Measurements from ENCODE around the gene PHF2. TPM values are rescaled to one million over a fixed set of nuclear protein-coding genes. Genes with fewer than 3 reads are reported as not detected.
"Not testable (repeated sequence)": the region's sequence is repeated elsewhere in the genome, so short reads cannot be mapped to it uniquely, and the experiment has no call there.

Gene PHF2
- total RNA-seq, 1 donor from 2014 or later, result 32.0 TPM

DNA sequence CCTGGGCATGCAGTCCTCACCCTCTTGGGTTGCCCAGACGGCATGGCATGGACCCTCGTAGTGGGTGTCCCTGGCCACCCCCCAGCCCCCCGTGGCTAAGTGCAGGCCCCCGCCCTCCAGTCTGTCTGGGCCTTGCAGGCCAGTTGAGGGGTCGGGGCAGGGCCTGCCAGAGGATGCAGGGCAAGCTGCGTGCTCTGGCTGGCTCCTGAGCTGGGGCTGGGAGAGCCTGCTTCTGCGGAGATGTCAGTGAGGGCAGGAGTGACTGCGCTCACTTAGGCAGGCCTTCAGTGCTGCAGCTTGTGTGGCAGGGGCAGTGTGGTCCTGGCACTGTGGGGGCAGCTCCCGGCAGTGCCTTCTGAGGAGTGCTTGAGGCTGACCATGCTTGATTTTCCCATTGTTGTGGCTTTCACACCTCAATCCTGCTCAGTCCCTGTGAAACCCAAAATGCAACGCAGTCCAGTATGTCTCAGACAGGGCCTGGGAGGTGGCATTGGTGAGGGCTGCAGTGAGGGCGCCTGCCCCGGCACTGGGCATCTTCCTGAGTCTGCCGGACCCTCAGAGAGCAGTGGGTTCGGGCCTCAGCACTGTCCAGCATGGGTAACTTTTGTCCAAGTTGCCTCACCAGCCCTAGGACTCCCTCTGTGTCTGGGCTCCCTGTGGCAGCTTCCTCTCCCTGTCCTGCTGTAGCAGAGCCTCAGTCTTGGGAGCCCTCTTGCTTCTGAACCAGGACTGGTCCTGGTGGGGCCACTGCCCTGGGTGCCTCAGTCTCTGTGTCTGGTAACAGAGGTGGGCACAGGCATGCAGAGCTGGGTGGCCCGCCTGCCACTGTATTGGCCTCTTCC is 93.0 kb downstream of the PHF2 start:
- intact Hi-C loops (cut with micrococcal nuclease), result no loop called here
- ATAC-seq, result no peak

DNA sequence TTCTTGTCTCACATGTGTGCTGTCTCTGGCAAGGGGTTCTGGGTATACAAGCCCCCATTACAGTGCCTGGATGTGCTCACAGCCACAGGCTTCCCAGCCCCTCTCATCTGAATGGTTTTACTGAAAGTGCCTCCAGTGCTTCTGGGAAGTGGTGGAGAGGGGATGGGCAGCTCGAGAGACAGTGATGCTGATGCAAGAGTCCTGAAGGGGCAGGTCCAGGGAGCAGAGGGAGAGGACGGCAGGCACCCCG is 93.5 kb downstream of the PHF2 start:
- ATAC-seq (no peak), DNase-seq (no peak)

More for the DNA sequence above, 93.0 kb downstream of the PHF2 start:
- peak; percentile 23 for DNase-seq

DNA sequence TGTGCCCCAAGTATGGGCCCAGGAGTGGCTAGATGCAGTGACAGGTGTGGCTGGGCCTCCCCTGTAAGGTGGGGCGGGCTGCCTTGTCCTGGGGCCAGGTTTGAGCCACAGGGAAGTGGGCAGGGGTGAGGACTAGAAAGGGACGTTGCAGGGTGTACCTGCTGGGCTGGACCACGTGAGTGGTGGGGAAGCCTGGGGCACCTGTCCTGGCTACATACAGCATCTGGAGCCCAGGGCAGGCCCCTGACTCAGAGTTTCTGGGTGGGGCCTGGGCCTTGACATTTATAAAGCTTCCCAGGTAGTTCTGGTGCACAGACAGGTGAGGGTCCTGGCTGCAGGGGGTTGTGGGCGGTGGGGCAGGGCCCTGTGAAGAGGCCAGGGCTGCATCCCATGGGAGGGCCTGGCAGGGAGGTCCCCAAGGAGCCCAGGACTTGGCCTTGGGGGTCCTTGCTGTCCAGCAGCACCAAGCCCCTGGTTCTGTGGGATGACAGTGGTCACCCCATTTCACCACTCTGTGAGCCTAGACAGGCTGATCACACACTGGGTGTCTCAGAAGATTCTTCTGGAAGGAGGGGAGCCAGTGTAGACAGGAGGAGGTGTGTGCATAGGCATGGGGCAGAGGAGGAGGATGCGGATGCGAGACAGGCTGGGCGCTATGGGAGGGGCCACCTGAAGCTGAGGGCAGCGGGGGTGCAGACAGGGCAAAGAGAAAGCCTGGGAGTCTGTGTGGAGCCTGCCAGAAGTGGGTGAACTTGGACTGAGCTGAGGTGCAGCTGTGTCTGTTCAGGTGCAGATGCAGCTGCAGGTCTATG is 94.0 kb downstream of the PHF2 start:
- no peak for ATAC-seq
- DNase-seq, result peak; percentile 20
- intact Hi-C loops (cut with micrococcal nuclease), result no loop called here

More for the DNA sequence above, 93.5 kb downstream of the PHF2 start:
- intact Hi-C loops (cut with micrococcal nuclease), result no loop called here

DNA sequence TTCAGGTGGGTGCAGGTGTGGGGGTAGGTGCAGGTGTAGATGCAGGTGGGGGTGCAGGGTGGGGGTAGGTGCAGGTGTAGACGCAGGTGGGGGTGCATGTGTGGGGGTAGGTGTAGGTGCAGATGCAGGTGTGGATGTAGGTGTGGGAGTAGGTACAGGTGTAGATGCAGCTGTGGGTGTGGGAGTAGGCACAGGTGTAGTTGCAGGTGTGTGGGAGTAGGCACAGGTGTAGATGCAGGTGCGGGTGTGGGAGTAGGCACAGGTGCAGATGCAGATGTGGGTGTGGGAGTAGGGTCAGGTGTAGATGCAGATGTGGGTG is 94.6 kb downstream of the PHF2 start:
- DNase-seq (no peak), ATAC-seq (no peak)

DNA sequence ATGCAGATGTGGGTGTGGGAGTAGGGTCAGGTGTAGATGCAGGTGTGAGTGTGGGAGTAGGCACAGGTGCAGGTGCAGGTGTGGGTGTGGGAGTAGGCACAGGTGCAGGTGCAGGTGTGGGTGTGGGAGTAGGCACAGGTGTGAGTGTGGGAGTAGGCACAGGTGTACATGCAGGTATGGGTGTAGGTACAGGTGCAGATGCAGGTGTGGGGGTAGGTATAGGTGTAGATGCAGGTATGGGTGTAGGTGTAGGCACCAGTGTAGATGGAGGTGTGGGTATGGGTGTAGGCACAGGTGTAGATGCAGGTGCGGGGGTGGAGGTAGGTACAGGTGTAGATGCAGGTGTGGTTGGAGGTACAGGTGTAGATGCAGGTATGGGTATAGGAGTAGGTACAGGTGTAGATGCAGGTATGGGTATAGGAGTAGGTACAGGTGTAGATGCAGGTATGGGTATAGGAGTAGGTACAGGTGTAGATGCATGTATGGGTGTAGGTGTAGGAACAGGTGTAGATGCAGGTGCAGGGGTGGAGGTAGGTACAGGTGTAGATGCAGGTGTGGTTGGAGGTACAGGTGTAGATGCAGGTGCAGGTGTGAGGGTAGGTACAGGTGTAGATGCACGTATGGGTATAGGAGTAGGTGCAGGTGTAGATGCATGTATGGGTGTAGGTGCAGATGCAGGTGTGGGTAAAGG is 96.1 kb downstream of the PHF2 start:
- intact Hi-C loops (cut with micrococcal nuclease); DNase-seq: not testable (repeated sequence)

More for the DNA sequence above, 94.6 kb downstream of the PHF2 start:
- intact Hi-C loops (cut with micrococcal nuclease), result no loop called here

DNA sequence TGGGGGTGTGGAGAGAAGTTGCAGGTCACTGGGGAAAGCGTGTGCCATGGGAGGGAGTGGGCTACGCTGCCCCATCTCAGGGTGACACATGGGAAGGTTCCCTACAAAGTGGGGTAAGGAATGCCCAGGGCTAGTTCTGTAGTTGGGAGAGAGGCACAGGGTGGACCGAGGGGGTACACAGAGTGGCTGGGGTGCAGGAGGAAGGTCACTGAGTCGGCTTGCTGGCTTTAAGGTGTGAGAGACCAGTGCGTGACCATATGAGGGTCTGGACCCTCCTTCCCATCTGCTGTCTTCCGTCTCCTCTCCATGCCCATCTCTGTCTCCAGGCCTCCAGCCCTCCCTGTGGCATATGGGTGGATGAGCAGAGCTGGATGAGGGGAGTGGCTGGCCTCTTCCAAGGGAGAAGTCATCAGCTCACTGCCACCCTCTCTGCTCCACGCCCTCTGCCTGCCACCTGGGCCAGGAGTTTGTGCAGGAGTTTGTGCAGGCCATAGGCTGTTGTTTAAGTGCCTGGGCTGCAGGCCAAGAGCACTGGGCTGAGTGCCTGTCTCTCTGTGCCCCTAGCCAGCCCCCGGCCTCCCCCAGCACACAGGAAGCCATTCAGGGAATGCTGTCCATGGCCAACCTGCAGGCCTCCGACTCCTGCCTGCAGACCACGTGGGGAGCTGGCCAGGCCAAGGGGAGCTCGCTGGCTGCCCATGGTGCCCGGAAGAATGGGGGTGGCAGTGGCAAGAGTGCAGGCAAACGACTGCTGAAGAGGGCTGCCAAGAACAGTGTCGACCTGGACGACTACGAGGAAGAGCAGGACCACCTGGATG is 96.8 kb downstream of the PHF2 start:
- intact Hi-C loops (cut with micrococcal nuclease), result no loop called here
- peak; percentile 89 for ATAC-seq
- peak; percentile 87 for DNase-seq

More for the DNA sequence above, 96.1 kb downstream of the PHF2 start:
- ATAC-seq, result not testable (repeated sequence)

DNA sequence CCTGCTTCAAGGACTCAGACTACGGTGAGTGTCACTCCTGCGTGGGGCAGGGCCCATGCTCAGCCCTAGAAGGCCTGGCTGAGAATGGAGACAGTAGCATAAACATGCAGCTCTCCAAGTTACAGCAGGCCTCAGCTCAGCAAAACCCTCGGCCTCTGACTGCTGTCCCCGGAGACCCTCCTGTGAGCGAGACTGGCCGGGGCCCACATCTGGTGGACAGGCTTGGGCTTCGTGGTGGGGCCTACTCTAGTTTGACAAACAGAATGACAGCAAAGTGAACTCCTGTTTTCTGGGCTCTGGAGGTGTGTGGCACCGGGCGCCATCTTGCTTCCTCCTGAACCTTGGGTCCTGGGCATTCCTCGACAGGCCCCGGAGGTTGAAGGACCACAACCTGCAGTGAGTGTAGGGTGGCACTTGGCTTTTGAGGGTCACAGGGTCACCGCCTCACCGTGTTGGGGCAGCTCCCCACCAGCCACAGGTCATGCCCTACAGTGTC is 97.5 kb downstream of the PHF2 start:
- intact Hi-C loops (cut with micrococcal nuclease), result no loop called here
- ATAC-seq, result no peak
- no peak for DNase-seq

DNA sequence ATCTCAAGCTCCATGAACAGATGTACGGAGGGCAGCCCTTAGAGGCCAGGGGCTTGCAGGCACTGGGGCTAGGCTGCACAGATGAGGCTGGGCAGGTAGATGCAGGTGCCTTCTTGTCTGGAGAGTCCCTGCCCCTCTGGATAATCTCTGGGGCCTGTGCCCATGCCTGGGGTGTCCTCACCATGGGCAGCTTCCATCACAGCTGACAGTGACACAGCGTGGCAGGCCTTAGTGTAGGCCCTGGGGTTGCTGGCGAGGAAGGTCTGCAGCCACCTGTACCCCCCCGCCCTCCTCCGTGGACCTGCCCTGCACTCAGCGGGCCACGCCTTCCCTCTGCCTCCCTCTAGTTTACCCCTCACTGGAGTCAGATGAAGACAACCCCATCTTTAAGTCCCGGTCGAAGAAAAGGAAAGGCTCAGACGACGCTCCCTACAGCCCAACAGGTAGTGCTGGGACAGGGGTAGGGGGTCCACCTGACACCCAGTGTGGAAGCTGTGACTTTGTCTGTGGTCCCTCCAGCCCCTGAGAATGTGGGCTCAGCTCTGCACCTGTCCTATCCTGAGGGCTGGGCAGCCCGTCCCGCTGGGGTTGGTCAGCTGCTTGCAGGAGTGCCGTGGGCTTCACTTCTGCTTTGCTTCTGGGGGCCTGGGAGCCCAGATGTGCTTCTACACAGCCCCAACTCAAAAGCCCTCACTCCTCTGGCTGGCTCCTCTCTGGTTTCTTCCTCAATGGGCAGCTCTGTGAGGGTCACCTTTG is 98.4 kb downstream of the PHF2 start:
- intact Hi-C loops (cut with micrococcal nuclease), result no loop called here
- DNase-seq (peak; percentile 15), ATAC-seq (no peak)

DNA sequence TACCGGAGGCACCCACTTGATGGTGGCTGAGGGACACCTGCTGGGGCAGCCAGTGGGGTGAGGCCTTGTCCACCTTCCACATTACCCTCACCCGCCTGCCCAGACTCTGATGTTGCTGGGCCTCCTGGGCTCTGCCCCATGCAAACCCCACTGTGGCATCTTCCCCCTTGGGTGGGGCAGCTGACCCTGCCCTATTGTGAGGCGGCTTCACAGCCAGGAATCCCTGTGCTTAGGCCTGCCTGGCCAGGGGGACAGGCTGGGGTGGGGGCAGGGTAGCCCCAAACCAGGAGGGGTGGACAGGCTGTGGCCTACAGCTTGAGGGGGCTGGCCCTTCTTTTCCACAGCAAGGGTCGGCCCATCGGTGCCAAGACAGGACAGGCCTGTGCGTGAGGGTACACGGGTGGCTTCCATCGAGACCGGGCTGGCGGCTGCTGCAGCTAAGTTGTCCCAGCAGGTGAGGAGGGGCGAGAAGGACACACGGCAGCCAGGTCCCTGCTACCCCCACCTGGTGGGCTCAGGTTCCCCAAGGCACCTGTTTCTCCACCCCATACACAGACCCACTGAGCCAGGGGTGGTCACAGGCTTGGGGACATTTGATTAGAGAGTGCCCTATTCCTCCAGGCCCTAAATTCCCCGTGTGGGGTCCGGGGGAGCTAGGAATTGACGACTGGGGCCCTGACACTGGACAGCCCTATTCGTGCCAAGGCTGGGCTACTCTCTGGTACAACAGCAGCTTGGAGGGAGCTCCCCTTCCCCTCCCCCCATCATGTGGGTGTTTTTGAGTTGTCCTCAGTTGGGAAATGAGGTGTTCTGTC is 99.2 kb downstream of the PHF2 start:
- DNase-seq, result peak; percentile 26
- no peak for ATAC-seq
- intact Hi-C loops (cut with micrococcal nuclease), result no loop called here

DNA sequence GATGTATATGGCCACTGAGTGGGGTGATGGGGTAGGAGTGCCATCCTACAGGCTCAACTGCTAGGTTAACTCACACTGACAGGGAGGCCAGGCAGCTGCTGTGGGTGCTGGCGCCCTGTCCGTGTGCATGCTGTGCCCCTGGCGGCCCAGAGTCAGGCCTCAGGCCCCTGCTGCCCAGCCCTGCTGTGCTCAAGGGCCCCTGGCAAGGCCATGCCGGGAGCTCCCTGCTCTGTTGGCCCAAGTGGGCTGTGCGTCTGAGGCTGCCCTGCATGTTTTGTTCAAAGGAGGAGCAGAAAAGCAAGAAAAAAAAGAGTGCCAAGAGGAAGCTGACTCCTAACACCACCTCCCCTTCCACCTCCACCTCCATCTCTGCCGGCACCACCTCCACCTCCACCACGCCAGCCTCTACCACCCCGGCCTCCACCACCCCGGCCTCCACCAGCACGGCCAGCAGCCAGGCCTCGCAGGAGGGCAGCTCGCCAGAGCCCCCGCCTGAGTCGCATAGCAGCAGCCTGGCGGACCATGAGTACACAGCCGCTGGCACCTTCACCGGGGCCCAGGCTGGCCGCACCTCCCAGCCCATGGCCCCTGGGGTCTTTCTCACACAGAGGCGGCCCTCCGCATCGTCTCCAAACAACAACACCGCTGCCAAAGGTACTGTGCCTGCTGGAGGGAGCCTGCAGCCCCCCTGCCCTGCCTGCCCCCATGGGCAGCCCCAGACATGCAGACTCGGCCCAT is 100.1 kb downstream of the PHF2 start:
- intact Hi-C loops (cut with micrococcal nuclease), result no loop called here
- DNase-seq (peak; percentile 19), ATAC-seq (no peak)

DNA sequence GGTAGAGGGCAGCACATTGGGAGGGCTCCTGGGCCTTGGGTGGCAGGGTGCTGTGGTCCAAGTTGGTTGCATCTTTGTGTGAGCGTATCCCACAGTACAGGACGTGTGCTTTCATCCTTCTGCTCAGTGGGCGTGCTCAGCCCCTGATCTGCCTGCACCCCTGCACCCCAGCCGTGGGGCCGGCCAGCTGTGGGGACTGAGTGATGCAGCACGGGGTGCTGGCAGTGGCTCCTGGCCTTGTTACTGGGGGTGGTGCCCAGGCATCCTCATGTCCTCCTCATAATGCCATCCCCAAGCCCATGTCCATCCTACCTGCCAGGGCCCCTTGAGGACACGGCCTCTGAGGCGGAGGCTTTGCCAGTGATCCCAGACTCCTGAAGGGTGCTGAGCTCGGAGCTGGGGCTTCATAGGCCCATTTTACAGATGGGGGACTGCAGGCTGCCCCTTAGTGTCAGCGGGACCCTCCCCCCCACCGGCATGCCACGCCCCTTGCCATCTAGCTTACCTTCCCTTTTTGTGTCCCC is 100.7 kb downstream of the PHF2 start:
- intact Hi-C loops (cut with micrococcal nuclease), result no loop called here
- ATAC-seq, result no peak
- peak; percentile 21 for DNase-seq

DNA sequence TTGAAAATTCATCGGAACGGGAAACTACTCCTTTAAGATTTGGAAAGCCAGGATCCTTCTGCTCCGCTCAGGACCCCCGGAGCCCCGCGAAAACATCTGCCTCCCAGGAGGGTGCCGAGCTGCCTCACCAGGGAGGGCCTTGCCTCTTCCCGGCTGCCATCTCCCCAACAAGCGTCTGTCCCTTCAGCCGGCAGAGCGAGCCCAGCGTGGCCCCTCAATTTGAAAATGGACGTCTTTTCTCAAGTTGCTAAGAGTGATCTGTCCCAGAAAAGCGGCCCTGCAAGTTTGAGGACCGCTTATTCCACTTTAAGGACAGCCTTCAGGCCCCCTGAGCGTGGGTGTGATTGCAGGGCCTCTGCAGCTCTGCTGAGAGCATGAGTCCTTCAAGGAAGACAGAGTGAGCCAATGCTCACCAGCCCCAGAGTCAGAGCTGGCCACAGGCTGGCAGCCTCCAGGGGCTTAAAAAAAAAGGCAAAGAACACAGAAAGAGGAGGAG is 101.3 kb downstream of the PHF2 start:
- DNase-seq (peak; percentile 13), ATAC-seq (no peak)
- intact Hi-C loops (cut with micrococcal nuclease), result no loop called here

DNA sequence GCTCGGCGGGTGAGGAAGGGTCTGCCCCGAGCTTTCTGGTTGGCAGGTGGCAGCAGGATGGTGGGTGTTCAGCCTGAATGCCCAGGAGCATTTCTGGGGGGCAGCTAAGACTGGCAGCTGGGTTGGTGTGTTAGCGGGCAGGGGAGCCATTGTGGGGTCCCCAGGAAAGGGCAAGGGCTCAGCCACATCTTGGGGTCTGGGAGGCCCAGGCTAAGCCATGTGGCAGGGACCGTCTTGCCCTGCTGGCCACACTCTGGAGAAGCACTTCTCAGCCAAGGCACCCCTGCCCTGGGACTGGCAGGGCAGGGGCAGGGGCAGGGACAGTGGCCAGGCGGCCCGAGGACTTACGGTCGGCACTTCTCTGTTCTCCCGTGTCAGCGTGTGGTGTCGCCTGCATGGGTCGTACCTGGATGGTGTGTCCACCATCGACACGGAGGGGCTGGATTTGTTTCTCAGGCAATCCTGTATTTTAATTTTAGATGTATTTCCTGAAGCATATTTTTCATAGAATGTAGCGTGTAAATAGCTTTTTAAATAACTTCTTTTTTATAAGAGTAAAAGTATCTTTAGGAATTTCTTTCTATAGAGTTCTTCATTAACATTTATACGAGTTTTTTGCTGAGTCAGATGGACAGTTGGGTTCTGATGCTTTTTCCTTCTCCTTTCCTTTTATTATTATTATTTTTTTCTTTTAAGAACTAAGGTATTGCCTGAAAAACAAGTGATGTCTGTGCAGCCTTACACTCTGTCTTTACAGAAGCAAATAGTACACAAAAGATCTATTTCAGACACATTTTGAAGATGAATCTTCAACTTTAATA is 102.0 kb downstream of the PHF2 start:
- DNase-seq, result peak; percentile 9

DNA sequence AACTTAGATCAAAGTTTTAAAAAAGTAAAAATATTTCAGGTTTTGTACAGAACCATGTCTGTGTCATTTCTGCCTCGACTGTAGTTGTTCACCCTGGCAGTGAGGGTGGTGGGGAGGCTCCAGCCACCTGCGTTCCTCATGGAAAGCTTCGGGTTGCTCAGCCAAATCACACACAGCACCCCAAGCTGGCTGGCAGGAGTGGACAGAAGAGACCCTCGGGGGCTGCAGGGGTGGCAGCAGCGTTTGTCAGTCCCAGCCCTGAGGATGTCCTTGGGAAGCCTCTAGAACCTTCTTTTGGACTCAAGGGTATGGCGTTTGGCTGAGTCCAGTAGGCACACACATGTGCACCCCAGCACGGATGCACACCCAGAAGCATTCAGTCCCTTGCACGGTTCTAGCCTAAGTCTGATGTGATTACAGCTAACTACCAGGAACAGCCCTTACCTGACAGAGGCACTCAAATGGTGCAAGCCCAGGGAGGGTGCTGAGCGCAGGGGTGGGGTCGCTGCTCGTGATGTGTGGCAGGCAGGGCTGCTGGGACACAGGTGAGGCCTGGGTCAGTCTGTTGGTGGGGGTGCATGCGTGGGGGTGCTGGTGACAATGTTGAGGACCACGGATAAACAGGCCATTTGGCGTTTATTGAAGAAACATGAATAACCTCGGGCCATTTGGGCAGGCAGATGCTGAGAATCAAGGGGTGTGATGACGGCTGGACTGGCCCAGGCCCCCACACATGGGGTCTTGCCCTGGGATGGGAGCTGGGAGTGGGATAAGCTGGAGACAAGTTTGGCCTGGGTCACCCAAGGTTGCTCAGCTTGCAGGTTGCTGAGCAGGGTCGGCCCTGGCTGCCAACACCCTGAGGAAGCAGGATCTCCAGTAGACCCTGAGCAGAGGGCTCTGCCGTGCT is 103.4 kb downstream of the PHF2 start:
- DNase-seq (peak; percentile 20), ATAC-seq (no peak)
- intact Hi-C loops (cut with micrococcal nuclease), result loop anchor here (5.0 kb wide), 1 partner anchor 283 kb away; no protein-coding TSS in a partner anchor

More for the DNA sequence above, 102.0 kb downstream of the PHF2 start:
- no peak for ATAC-seq
- intact Hi-C loops (cut with micrococcal nuclease), result no loop called here
